ENCODE data around the gene MTMR3.

- TF ChIP-seq CTCF (IDR thresholded peaks at IDR 0.05) (no peak), POLR2A (IDR thresholded peaks at IDR 0.05) (no peak)
Observed at GRCh38 chr22:29937940-29938693, 55.1 kb downstream of the MTMR3 start.

All from adrenal gland (tissue), 5 donors.